Right cardiac atrium (tissue), 5 donors: ENCODE data around the gene ATG10. TPM values are rescaled to one million over a fixed set of nuclear protein-coding genes. Genes with fewer than 3 reads are reported as not detected.
A peak's percentile ranks its signal among the peaks of the same experiment; 100 is the strongest.
"Not testable (repeated sequence)": the region's sequence is repeated elsewhere in the genome, so short reads cannot be mapped to it uniquely, and the experiment has no call there.

Source experiments
- ATAC-seq, 2 donors: fragments of 200-7000 bp; cut with Tn5 transposase; one replicate each; pipeline versions ENCODE4 v1.8.0 to v1.9.1; 2020; ENCODE audit warnings: moderate library complexity in 2 of 2, mild to moderate bottlenecking in 1 of 2
- DNase-seq, 3 donors: peaks; one replicate each; pipeline ENCODE4 v3.0.0-alpha.2; 2020
- H3K27ac ChIP-seq: one replicate; pipeline ENCODE4 v1.5.1; 2013; ENCODE audit warnings: mild to moderate bottlenecking, low read length, control low read depth, moderate library complexity
- H3K27me3 ChIP-seq: one replicate; pipeline ENCODE4 v1.6.1; 2013; ENCODE audit not compliant: control insufficient read depth, insufficient read depth
- H3K4me1 ChIP-seq: one replicate; pipeline ENCODE4 v1.6.1; 2013; ENCODE audit warnings: low read length; ENCODE audit not compliant: control insufficient read depth, insufficient read depth
- H3K4me3 ChIP-seq: one replicate; pipeline ENCODE4 v1.5.1; 2013; ENCODE audit warnings: low read length, control low read depth
- H3K9me3 ChIP-seq: one replicate; pipeline ENCODE4 v1.6.1; 2013; ENCODE audit warnings: low read length; ENCODE audit not compliant: control insufficient read depth
- WGBS: extraction: QIAGEN DNeasy Blood & Tissue Kit; methylation state at CpG from one replicate; pipeline ENCODE4 v1.1.7; 2013; 5-methylcytosine and 5-hydroxymethylcytosine counted together
- intact Hi-C, 4 donors: fragments of 100-400 bp; cut with DNase I; formaldehyde crosslinking; loops; one replicate each; pipeline versions ENCODE4 v1.11.0 to v1.14.0; 2022 to 2023
- polyA plus RNA-seq: library from polyadenylated mRNA; stranded (reverse); fragments of 200-250 nt; gene quantifications from one replicate; pipeline ENCODE4 v1.2.3, GENCODE V29; 2013
- total RNA-seq, 4 donors: library from RNA; stranded (reverse); fragmentation: NEBNext Ultra II Directional; extraction: Animal tissue kit (Norgen Biotek cat#: 25700); gene quantifications; one replicate each; pipeline ENCODE4 v1.2.1, GENCODE V29; 2021
- donor health status: healthy with polysubstance abuse.
- donor health status: DM: no; HTN: yes; CAD: no.
- donor health status: DM: no; HTN: no; CAD: no.
- donor health status: DM: no; HTN: yes; CAD: no; lungs with severe emphysema.
- donor health status: DM: yes; HTN: yes; CAD: no.

ATG10 gene
- total and polyA plus RNA-seq, 5 donors = 4.8 to 7.6 (median 5.3) TPM

GRCh38 chr5:82096249-82096648 lies 124.4 kb downstream of the ATG10 start:
- Histone ChIP-seq H3K4me1 (no peaks in the 10 kb centered on the region), H3K27me3 (no peaks in the 10 kb centered on the region), H3K9me3 (peaks cover 1% of the 10 kb centered on the region), H3K27ac (no peak overlapping the region), H3K4me3 (no peak overlapping the region)
- intact Hi-C loops = no loop called here
- no peak for ATAC-seq
- no peak for DNase-seq

- Histone ChIP-seq H3K4me3 (no peak overlapping the region), H3K9me3 (no peaks in the 10 kb centered on the region), H3K27ac (no peak overlapping the region), H3K4me1 (no peaks in the 10 kb centered on the region), H3K27me3 (no peaks in the 10 kb centered on the region)
- DNase-seq = no peak
- ATAC-seq = no peak
- 94% methylated on average over 2 of the region's 2 CpGs for WGBS
- intact Hi-C loops = no loop called here
Measured at GRCh38 chr5:82100303-82101077, 128.7 kb downstream of the ATG10 start.

GRCh38 chr5:82104872-82105271 lies 133.0 kb downstream of the ATG10 start:
- no peaks in the 10 kb centered on the region for H3K4me1 ChIP-seq
- ATAC-seq (no peak), DNase-seq (no peak)
- no peaks in the 10 kb centered on the region for H3K9me3 ChIP-seq
- no peak overlapping the region for H3K4me3 ChIP-seq
- no peak overlapping the region for H3K27ac ChIP-seq
- intact Hi-C loops = no loop called here
- H3K27me3 ChIP-seq = no peaks in the 10 kb centered on the region
- WGBS = 93% methylated on average over 4 of the region's 4 CpGs

GRCh38 chr5:82105457-82105856 lies 133.6 kb downstream of the ATG10 start:
- Histone ChIP-seq H3K27me3 (no peaks in the 10 kb centered on the region), H3K9me3 (no peaks in the 10 kb centered on the region), H3K4me3 (no peak overlapping the region), H3K27ac (no peak overlapping the region), H3K4me1 (no peaks in the 10 kb centered on the region)
- intact Hi-C loops = no loop called here
- ATAC-seq (no peak), DNase-seq (no peak)
- WGBS = 73% methylated on average over 1 of the region's 1 CpG

- intact Hi-C loops = no loop called here
- Histone ChIP-seq H3K27me3 (no peaks in the 10 kb centered on the region), H3K4me3 (no peak overlapping the region), H3K9me3 (no peaks in the 10 kb centered on the region), H3K27ac (no peak overlapping the region), H3K4me1 (no peaks in the 10 kb centered on the region)
- ATAC-seq (peak in 1 of 2 donors; percentile 57), DNase-seq (no peak)
- WGBS = 68% methylated on average over 3 of the region's 3 CpGs
Measured at GRCh38 chr5:82106207-82106606, 134.4 kb downstream of the ATG10 start.

- Histone ChIP-seq H3K4me3 (no peak overlapping the region), H3K27ac (no peak overlapping the region), H3K4me1 (no peaks in the 10 kb centered on the region), H3K27me3 (no peaks in the 10 kb centered on the region), H3K9me3 (no peaks in the 10 kb centered on the region)
- ATAC-seq (peak in 1 of 2 donors; percentile 31), DNase-seq (no peak)
- intact Hi-C loops = no loop called here
- 25% methylated on average over 1 of the region's 1 CpG for WGBS
Measured at GRCh38 chr5:82106756-82107155, 134.9 kb downstream of the ATG10 start.

- no peak overlapping the region for H3K4me3 ChIP-seq
- no peaks in the 10 kb centered on the region for H3K4me1 ChIP-seq
- DNase-seq (no peak), ATAC-seq (no peak)
- H3K27ac ChIP-seq = no peak overlapping the region
- no peaks in the 10 kb centered on the region for H3K27me3 ChIP-seq
- intact Hi-C loops = no loop called here
- H3K9me3 ChIP-seq = no peaks in the 10 kb centered on the region
Measured at GRCh38 chr5:82107267-82107666, 135.4 kb downstream of the ATG10 start.

- DNase-seq (no peak), ATAC-seq (no peak)
- WGBS = 99% methylated on average over 3 of the region's 3 CpGs
- Histone ChIP-seq H3K27me3 (no peaks in the 10 kb centered on the region), H3K4me3 (no peak overlapping the region), H3K27ac (no peak overlapping the region), H3K4me1 (no peaks in the 10 kb centered on the region), H3K9me3 (no peaks in the 10 kb centered on the region)
- intact Hi-C loops = no loop called here
Measured at GRCh38 chr5:82109013-82109412, 137.2 kb downstream of the ATG10 start.

- H3K27ac ChIP-seq, intact Hi-C loops, H3K27me3 ChIP-seq, H3K4me3 ChIP-seq, DNase-seq, ATAC-seq, H3K9me3 ChIP-seq, H3K4me1 ChIP-seq: not testable (repeated sequence)
- 100% methylated on average over 2 of the region's 2 CpGs for WGBS
Measured at GRCh38 chr5:82109915-82110314, 138.1 kb downstream of the ATG10 start.

GRCh38 chr5:82111191-82111590 lies 139.4 kb downstream of the ATG10 start:
- intact Hi-C loops = no loop called here
- H3K4me1 ChIP-seq = no peaks in the 10 kb centered on the region
- 88% methylated on average over 2 of the region's 2 CpGs for WGBS
- no peak overlapping the region for H3K4me3 ChIP-seq
- no peak for DNase-seq
- no peak for ATAC-seq
- no peaks in the 10 kb centered on the region for H3K27me3 ChIP-seq
- no peak overlapping the region for H3K27ac ChIP-seq
- no peaks in the 10 kb centered on the region for H3K9me3 ChIP-seq

GRCh38 chr5:82115858-82116257 lies 144.0 kb downstream of the ATG10 start:
- WGBS = 98% methylated on average over 1 of the region's 1 CpG
- intact Hi-C loops = no loop called here

GRCh38 chr5:82119889-82120288 lies 148.1 kb downstream of the ATG10 start:
- H3K27me3 ChIP-seq = no peaks in the 10 kb centered on the region
- H3K9me3 ChIP-seq = no peaks in the 10 kb centered on the region
- 95% methylated on average over 4 of the region's 4 CpGs for WGBS
- H3K27ac ChIP-seq = no peak overlapping the region
- DNase-seq (no peak), ATAC-seq (no peak)
- H3K4me3 ChIP-seq = no peak overlapping the region
- intact Hi-C loops = no loop called here
- no peaks in the 10 kb centered on the region for H3K4me1 ChIP-seq

More at GRCh38 chr5:82115858-82116257, 144.0 kb downstream of the ATG10 start:
- no peak overlapping the region for H3K27ac ChIP-seq
- H3K4me1 ChIP-seq = no peaks in the 10 kb centered on the region
- H3K4me3 ChIP-seq = no peak overlapping the region
- ATAC-seq = no peak
- H3K9me3 ChIP-seq = no peaks in the 10 kb centered on the region
- no peak for DNase-seq
- H3K27me3 ChIP-seq = no peaks in the 10 kb centered on the region
